Tibial artery (tissue), 4 donors: ENCODE measurements around the gene RPL10.

Experiments
- DNase-seq, 2 donors: peaks; one replicate each; pipeline ENCODE4 v3.0.0-alpha.2; 2019
- H3K27ac ChIP-seq, 2 donors: fragments of 200-600 bp; sonication (generic) in 1 of 2; 1 replicate in 1 of 2; 2 replicates in 1 of 2; pipeline ENCODE4 v1.5.1; 2018 to 2019; ENCODE audit warnings: mild to moderate bottlenecking in 1 of 2
- H3K27me3 ChIP-seq, 2 donors: fragments of 200-600 bp; sonication (generic) in 1 of 2; one replicate each; pipeline versions ENCODE4 v1.5.1 to v1.6.0; 2016 to 2019
- H3K36me3 ChIP-seq, 3 donors: fragments of 200-600 bp; sonication (generic) in 2 of 3; one replicate each; pipeline ENCODE4 v1.5.1; 2016 to 2019; ENCODE audit warnings: mild to moderate bottlenecking in 2 of 3
- H3K4me1 ChIP-seq, 4 donors: fragments of 200-600 bp; sonication (generic) in 2 of 4; 1 replicate in 3 of 4; 2 replicates in 1 of 4; pipeline ENCODE4 v1.5.1; 2016 to 2019
- H3K4me3 ChIP-seq, 2 donors: fragments of 200-600 bp; sonication (generic) in 1 of 2; 1 replicate in 1 of 2; 2 replicates in 1 of 2; pipeline ENCODE4 v1.5.1; 2018 to 2019; ENCODE audit warnings: mild to moderate bottlenecking in 2 of 2
- H3K9me3 ChIP-seq, 3 donors: fragments of 200-600 bp; sonication (generic) in 1 of 3; one replicate each; pipeline ENCODE4 v1.5.1; 2016 to 2019
- CTCF ChIP-seq, 2 experiments: fragments of 200-600 bp in 1 of 2; fragments of 450-650 bp in 1 of 2; IDR thresholded peaks; one replicate each; pipeline ENCODE4 v1.5.1; 2017 to 2019; ENCODE audit warnings: antibody characterized with exemption in 2 of 2, mild to moderate bottlenecking in 1 of 2, moderate library complexity in 1 of 2
- intact Hi-C: fragments of 100-400 bp; cut with DNase I; formaldehyde crosslinking; loops from one replicate; pipeline ENCODE4 v1.15.0; 2023; ENCODE audit warnings: low total_unique reads

The RPL10 gene

GRCh38 chrX:154374313-154375155 is 23.6 kb upstream of the RPL10 start, which contains the start of gene FLNA:
Gene FLNA (minus strand): TSS chrX:154374634. CDS start chrX:154371245, 3,389 bp downstream.
- DNase-seq: peak; percentile 41 to 88
- H3K27me3 ChIP-seq: no peaks in the 10 kb centered on the region
- no peaks in the 10 kb centered on the region for H3K9me3 ChIP-seq
- H3K4me3 ChIP-seq: peak within 1 kb of the TSS; percentile 78 to 85
- no peak for TF ChIP-seq CTCF (IDR thresholded peaks at IDR 0.05)
- intact Hi-C loops: no loop called here
- H3K27ac ChIP-seq: peak within 1 kb of the TSS; percentile 96 to 98
- peaks cover 12 to 22% (median 14%) of the 10 kb centered on the region in 3 donors for H3K36me3 ChIP-seq
- H3K4me1 ChIP-seq: peaks cover 0 to 23% (median 9%) of the 10 kb centered on the region in 4 donors

DNA sequence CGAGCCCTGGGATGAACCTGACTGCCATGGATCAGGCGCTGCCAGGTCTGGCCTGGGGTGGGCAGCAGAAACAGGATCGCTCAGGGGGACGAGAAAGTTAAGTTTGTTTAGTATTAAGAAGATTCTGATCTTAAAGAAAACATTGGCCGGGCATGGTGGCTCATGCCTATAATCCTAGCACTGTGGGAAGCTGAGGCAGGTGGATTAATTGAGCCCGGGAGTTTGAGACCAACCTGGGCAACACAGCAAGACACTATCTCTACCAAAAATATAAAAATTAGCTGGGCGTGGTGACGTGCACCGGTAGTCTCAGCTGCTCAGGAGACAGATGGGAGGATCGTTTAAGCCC is 23.0 kb upstream of the RPL10 start:
- Histone ChIP-seq H3K4me1 (peaks cover 0 to 21% (median 10%) of the 10 kb centered on the region in 4 donors), H3K27ac (peak overlapping the region; percentile 96 to 98), H3K4me3 (peak overlapping the region; percentile 78 to 85), H3K27me3 (no peaks in the 10 kb centered on the region), H3K9me3 (no peaks in the 10 kb centered on the region), H3K36me3 (peaks cover 8 to 17% (median 10%) of the 10 kb centered on the region in 3 donors)
- DNase-seq: no peak
- TF ChIP-seq CTCF (IDR thresholded peaks at IDR 0.05): no peak
- intact Hi-C loops: no loop called here

- Histone ChIP-seq H3K27ac (peak overlapping the region; percentile 96 to 98), H3K36me3 (peaks cover 0 to 7% (median 5%) of the 10 kb centered on the region in 3 donors), H3K9me3 (no peaks in the 10 kb centered on the region), H3K27me3 (no peaks in the 10 kb centered on the region), H3K4me3 (no peak overlapping the region), H3K4me1 (peaks cover 0 to 33% (median 18%) of the 10 kb centered on the region in 4 donors)
- intact Hi-C loops: no loop called here
- TF ChIP-seq CTCF (IDR thresholded peaks at IDR 0.05): no peak
- peak in 1 of 2 donors; percentile 85 for DNase-seq
These were observed 21.4 kb upstream of the RPL10 start for GRCh38 chrX:154376774-154377173.

DNA sequence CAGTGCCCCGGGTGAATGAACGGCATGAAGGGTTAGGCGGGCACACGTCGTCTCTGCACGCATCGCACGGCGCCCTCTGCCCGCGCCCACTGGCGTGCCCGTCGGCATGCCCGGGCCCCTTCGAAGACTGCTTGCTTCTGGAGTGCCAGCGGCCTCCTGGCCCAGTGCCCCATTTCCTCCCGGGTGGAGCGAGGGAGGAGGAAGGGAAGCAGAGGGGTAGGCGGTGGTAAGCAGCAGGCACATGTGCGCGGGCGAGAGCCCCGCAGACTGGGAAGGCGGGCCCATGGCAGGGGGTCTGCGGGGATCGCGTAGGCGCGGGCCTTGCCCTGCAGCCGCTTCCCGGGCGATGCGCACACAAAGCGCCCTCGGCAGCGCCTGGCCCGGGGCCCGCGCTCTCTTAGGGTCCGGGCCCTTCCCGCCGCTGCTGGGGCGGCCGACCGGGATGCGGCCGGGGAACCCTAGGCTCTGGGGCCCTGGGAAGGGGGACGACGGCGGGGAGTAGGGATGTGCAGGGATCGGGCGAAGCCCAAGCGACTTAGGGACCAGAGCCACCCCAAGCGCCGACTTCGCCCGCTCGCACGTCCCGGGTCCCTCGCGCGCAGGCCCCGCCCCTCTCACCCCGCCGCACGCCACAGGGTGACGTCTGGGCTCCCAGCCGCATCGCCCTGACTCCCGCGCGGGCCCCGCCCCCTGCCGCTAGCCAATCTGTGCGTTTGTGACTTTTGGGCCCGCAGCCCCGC is 19.9 kb upstream of the RPL10 start:
- H3K36me3 ChIP-seq: peaks cover 0 to 10% (median 0%) of the 10 kb centered on the region in 3 donors
- intact Hi-C loops: no loop called here
- H3K9me3 ChIP-seq: no peaks in the 10 kb centered on the region
- H3K4me1 ChIP-seq: peaks cover 0 to 36% (median 18%) of the 10 kb centered on the region in 4 donors
- no peaks in the 10 kb centered on the region for H3K27me3 ChIP-seq
- peak; percentile 63 to 98 for DNase-seq
- peak overlapping the region; percentile 96 to 98 for H3K27ac ChIP-seq
- peak overlapping the region; percentile 64 to 69 for H3K4me3 ChIP-seq
- no peak for TF ChIP-seq CTCF (IDR thresholded peaks at IDR 0.05)

DNA sequence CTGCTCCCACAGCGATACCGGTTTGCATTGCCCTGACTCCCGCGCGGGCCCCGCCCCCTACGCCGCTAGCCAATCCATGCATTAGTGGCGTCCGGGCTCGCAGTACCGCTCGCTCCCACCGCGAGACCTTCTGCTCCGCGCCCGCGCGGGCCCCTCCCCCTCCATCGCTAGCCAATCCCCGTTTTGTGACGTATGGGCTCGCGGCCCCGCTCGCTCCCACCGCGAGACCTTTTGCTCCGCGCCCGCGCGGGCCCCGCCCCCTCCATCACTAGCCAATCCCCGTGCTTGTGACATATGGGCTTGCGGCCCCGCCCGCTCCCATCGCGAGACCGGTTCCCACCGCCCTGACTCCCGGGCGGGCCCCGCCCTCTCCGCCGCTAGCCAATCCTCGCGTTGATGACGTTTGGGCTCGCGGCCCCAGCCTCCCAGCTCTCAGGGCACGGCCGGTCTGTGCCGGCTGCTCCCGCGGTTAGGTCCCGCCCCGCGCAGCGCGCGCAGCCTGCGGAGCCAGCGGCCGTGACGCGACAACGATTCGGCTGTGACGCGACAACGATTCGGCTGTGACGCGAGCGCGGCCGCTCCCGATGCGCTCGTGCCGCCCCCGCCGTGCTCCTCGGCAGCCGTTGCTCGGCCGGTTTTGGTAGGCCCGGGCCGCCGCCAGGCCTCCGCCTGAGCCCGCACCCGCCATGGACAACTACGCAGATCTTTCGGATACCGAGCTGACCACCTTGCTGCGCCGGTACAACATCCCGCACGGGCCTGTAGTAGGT is 19.2 kb upstream of the RPL10 start, which contains the start of gene EMD:
Gene EMD (plus strand): TSS at position 497 of the 770 bp plus-strand sequence. CDS start 190 bp downstream, at position 687.
- peak in 1 of 2 experiments; percentile 36 for TF ChIP-seq CTCF (IDR thresholded peaks at IDR 0.05)
- Histone ChIP-seq H3K4me3 (peak within 1 kb of the TSS; percentile 87 to 93), H3K27me3 (no peaks in the 10 kb centered on the region), H3K4me1 (peaks cover 0 to 43% (median 18%) of the 10 kb centered on the region in 4 donors), H3K9me3 (no peaks in the 10 kb centered on the region), H3K27ac (peak within 1 kb of the TSS; percentile 97 to 100), H3K36me3 (peaks cover 0 to 10% (median 0%) of the 10 kb centered on the region in 3 donors)
- intact Hi-C loops: no loop called here
- DNase-seq: peak; percentile 97
